CD4-positive, alpha-beta T cell treated with Interleukin-4 for 1 hour (primary cell): ENCODE measurements around the gene NFATC3.
"Not testable (repeated sequence)": the region's sequence is repeated elsewhere in the genome, so short reads cannot be mapped to it uniquely, and the experiment has no call there.

Source experiments
- DNase-seq, 2 donors: peaks; one replicate each; pipeline ENCODE4 v3.0.0-alpha.2; 2020 to 2022

The NFATC3 gene

DNA sequence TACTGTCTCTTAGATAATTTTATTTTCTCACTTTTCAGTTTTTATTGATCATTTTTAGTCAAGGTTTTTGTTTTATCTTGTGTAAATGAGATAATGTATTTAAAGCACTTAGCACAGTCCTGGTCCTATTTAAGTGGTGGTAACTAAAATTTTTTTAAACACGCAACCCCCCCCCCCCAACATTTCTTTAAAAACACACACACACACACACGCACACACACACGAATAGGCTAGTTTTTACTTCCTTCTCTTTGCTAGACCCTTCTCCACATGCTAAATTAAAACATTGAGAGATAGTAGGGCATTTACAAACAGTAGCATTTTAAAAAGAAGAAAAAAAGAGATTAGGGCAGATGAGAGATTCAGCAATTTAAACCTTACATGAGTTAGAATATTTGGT lies 5.0 kb downstream of the NFATC3 start:
- peak in 1 of 2 donors; percentile 39 for DNase-seq

DNA sequence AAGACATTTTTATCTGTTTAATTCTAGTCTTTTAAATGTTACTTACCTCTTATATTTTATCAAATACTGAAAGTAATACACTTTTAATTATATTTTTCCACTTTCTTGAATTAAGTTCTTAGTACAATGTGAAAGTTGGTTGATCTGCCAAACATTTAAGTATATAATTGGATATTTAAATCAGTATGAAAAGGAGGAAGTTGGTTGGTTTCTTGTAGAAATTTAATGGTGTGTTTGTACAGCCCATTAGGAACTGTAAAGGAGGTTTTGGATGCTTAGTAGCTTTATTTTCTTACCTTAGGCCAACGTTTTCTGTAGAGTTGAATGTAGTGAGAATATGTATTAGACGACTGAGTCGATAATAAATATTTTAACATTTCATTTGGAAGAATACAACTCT lies 5.4 kb downstream of the NFATC3 start:
- no peak for DNase-seq

DNA sequence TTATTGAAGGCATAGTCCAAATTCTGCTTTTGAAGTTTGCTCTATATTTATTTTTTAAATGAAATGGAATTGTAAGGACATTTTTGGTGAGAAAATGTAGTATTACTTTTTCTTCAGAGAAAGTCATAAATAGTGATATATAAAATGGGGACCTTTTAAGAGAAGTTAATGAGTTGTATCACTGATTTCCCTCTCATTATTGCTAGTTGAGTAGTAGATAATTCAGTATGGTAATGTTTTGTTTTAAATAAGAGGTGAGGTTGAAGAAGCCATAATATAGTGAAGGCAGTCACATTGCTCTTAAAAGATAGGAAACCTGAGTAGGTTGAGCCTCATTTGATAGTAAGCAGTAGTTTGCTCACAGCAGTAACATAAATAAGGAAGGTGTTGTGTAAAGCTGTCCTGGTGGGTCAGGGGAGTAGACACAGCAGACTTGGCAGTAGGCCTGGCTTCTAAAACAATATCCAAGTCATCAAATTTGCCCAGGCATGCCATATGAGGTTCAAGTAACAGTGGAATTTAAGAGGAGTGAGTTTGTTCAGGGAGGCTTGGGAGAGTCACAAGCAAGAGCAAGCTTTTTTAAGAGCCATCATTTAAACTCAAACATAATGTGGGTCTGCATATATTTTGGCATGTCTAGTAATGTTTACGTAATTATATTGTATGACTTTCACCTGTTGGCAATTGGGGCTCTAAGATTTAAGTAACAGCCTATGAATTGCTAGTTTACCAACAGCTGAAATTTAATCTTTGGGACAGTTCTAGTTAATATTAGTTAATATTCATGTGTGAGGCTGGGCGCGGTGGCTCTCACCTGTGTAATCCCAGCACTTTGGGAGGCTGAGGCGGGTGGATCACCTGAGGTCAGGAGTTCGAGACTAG lies 6.5 kb downstream of the NFATC3 start:
- no peak for DNase-seq

DNA sequence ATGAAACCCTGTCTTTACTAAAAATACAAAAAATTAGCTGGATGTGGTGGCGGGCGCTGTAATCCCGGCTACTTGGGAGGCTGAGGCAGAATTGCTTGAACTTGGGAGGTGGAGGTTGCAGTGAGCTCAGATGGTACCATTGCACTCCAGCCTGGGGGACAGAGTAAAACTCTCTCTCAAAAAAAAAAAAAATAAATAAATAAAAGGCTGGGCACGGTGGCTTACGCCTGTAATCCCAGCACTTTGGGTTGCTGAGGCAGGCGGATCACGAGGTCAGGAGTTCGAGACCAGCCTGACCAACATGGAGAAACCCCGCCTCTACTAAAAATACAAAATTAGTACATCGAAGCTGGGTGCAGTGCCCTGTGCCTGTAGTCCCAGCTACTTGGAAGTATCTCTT lies 7.1 kb downstream of the NFATC3 start:
- not testable (repeated sequence) for DNase-seq

DNA sequence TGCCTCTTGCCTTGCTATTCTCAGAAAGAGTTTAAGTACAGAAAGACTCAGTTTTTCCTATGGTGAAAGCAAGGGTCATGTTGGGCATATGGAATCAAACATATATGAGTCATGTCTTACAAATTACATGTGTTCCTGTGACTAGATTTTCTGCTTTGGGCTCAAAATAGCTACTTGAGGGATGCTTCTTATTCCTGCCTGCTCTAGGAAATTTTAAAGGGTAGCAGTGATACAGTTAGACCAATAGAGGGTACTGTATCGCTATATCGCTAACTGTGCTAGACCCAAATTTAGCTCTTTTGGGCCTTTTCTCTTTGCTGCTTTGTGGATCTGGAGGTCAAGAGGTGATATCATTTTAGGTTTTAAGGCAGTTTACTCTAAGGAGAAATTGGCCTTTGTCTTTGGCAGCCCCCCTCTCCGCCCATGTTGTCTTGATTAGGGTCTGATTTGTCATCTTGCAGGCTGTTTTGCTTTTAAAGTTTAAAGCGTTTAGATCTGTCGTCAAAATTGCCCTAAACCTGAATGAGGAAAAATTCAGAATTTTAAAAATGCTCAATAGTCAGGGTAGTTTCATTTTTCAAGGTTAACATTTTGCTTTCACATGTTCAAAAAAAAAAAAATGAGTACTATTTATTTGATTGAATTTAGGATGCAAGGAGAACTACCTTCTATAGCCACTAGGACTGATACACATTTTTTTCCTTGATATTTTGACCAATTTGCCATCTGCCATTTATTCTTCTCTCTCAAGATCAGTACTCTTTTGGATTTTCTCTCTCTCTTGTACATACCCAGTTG lies 8.8 kb downstream of the NFATC3 start:
- peak in 1 of 2 donors; percentile 56 for DNase-seq

DNA sequence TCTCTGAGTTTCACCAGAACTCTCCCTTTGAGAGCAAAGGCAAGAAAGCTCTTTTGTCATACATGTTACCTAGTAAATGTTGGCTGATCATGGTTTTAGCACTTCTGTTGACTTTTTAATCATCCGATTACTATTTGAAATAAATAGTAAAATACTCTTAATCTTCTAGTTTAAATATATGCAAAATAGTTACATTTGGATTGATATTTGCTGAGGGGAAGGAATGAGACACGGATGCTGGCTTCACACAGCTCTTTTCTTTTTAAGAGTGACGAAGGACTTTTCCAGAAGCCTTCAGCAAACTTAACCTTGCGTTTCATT lies 9.4 kb downstream of the NFATC3 start:
- DNase-seq: no peak

DNA sequence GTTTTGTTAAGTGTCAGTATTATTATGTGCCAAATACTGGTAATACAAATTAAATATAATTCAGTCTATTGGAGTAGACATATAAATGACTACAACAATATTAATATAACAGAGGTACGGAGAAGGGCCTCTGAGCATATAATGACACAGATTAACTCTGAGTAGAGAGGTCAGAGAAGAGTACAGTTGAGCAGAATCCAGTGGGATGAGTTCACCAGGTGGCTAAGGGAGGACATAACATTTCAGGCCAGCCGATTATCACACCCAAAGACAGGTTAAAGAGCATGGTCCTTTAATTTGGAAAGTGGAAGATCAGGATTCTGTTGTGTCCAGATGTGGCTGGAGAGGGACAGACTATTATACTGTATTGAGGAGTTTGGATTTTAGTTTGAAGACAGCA lies 11.3 kb downstream of the NFATC3 start:
- no peak for DNase-seq

DNA sequence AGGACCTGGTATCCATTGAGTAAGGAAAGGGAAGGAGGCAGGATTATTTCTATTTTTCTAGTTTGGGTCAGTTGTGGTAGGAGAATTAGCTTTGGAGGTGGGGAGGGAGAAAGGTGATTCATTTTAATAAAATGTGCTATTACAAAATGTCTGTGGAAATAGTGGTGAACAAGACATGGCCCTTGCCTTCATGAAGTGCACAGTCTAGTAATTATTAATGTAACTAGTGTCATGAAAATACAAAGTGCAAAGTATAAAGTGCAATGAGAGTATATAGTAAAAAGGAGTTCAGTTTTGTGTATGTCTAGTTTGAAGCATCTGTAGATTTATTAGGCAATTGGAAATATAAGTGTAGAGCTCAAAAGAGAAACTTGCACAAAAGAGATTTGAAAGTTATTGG lies 11.9 kb downstream of the NFATC3 start:
- DNase-seq: no peak

DNA sequence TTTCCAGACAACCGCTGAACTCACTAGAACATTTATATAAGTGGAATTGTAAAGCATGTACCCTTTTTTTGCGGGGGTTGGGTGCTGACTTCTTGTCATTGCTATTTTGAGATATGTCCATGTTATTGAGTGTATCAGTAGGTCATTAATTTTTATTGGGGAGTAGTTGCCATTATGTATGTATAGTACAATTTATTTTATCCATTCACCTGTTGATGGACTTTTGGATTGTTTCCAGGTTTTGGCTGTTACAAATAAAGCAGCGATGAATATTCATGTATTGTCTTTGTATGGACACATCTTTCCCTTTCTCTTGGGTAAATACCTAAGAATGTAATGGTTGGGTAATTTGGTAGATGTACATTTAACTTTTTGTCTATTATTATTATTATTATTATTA lies 12.7 kb downstream of the NFATC3 start:
- no peak for DNase-seq

DNA sequence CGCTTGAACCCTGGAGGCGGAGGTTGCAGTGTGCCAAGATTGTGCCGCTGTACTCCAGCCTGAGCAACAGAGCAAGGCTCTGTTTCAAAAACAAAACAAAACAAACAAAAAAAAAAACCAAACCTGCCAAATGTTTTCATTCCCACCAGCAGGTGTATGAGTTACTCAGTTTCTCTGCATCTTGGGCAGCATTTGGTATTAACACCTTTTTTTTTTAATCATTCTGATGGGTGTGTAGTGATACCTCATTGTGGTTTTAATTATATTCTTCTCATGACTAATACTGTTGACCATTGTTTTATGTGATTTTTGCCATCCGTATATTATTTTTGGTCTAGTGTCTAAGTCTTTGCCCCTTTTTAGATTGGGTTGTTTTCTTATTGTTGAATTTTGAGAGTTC lies 15.3 kb downstream of the NFATC3 start:
- no peak for DNase-seq

DNA sequence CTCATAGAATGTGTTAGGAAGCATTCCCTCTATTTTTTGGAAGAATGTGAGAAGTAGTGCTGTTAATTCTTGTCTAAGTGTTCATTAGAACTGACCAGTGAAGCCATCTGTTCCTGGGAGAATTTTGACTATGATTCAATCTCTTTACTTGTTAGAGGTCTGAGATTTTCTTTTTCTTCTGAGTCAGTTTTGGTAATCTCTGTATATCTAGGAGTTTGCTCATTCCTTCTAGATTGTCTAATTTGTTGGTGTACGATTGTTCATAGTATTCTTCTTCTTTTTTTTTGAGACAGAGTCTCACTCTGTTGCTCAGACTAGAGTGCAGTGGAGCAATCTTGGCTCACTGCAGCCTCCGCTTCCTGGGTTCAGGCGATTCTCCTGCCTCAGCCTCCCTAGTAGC lies 20.4 kb downstream of the NFATC3 start:
- DNase-seq: no peak

DNA sequence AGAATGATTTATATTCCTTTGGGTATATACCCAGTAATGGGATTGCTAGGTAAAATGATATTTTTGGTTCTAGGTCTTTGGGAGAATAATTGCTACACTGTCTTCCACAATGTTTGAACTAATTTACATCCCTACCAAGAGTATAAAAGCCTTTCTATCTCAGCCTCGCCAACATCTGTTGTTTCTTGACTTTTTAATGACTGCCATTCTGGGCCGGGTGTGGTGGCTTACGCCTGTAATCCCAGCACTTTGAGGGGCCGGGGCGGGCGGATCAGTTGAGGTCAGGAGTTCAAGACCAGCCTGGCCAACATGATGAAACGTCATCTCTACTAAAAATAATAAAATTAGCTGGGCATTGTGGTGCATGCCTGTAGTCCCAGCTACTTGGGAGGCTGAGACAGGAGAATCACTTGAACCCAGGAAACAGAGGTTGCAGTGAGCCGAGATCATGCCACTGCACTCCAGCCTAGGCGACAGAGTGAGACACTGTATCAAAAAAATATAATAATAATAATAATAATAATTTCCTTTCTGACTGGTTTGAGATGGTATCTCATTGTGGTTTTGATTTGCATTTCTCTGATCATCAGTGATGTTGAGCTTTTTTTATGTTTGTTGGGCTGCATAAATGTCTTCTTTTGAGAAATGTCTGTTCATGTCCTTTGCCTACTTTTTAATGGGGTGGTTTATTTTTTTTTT lies 22.2 kb downstream of the NFATC3 start:
- not testable (repeated sequence) for DNase-seq

DNA sequence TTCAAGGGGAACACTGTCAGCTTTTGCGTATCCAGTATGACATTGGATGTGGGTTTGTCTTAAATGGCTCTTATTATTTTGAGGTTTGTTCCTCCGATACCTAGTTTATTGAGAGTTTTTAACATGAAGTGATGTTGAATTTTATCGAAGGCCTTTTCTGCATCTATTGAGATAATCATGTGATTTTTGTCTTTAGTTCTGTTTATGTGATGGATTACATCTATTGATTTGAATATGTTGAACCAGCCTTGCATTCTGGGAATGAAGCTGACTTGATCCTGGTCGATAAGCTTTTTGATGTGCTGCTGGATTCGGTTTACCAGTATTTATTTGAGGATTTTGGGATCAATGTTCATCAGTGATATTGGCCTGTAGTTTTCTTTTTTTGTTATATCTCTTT lies 24.0 kb downstream of the NFATC3 start:
- DNase-seq: not testable (repeated sequence)

DNA sequence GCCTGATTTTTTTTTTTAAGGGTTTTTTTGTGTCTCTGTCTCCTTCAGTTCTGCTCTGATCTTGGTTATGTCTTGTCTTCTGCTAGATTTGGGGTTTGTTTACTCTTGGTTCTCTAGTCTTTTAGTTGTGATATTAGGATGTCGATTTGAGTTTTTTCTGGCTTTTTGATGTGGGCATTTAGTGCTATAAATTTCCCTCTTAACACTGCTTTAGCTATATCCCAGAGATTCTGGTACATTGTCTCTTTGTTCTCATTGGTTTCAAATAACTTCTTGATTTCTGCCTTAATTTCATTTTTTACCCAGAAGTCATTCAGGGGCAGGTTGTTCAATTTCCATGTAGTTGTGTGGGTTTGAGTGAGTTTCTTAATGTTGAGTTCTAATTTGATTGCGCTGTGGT lies 25.4 kb downstream of the NFATC3 start:
- not testable (repeated sequence) for DNase-seq

DNA sequence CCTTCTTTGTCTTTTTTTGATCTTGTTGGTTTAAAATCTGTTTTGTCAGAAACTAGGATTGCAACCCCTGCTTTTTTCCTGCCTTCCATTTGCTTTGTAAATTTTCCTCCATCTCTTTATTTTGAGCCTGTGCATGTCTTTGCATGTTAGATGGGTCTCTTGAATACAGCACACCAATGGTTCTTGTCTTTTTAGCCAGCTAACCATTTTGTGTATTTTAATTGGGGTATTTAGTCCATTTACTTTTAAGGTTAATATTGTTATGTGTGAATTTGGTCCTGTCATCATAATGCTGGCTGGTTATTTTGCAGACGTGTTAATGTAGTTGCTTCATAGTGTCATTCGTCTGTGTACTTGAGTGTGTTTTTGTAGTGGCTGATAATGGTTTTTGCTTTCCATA lies 26.2 kb downstream of the NFATC3 start:
- no peak for DNase-seq

DNA sequence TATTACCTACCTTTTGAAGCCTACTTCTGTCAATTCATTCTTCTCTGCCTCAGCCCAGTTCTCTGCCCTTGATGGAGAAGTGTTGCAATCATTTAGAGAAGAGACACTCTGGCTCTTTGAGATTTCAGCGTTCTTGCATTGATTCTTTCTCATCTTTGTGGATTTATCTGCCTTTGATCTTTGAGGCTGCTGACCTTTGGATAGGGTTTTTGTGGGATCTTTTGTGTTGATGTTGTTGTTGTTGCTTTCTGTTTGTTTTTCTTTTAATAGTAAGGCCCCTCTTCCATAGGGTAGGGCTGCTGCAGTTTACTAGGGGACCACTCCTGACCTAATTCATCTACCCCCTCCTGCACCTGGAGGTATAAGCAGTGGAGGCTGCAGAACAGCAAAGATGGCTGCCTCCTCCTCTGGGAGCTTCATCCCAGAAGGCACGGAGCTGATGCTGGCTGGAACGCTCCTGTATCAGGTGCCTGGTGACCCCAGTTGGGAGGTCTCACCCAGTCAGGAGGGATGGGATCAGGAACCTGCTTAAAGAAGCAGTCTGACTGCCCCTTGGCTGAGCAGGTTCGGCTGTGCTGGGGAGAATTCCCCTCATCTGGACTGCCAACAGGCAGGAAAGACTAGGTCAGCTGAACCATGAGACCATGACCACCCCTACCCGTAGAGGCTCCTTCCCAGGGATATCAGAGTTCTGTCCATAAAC lies 28.0 kb downstream of the NFATC3 start:
- no peak for DNase-seq

DNA sequence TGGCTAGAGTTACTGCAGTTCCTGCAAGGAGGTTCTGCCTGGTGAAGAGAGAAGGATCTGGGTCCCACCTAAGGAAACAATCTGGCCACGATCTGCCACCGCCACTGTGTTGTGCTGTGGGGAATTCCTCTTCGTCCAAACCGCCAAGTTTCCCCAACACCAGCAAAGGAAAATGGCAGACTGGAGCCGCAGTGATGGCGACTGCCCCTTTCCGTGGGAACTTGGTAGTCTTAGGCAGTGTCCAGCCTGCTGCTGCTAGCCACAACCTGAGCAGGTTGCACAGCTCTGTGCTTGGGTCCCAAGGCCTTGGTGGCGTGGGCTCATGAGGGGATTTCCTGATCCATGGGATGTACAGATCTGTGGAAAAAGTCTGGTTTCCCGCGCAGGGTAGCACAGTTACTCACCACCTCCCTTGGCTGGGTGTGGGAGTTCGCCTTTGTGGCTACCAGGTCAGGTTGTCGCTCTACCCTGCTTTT lies 28.6 kb downstream of the NFATC3 start:
- DNase-seq: no peak

DNA sequence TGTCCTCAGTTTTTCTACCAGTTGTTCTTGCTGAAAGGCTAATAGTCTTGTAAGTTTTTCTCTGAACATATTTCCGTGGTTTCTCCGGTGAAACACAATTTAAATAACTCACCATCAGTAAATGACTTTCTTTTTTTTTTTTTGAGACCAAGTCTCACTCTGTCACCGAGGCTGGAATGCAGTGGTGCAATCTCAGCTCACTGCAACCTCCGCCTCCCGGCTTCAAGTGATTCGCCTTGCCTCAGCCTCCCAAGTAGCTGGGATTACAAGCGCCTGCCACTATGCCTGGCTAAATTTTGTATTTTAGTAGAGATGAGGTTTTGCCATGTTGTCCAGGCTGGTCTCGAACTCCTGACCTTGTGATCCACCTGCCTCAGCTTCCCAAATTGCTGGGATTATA lies 29.8 kb downstream of the NFATC3 start:
- DNase-seq: not testable (repeated sequence)

DNA sequence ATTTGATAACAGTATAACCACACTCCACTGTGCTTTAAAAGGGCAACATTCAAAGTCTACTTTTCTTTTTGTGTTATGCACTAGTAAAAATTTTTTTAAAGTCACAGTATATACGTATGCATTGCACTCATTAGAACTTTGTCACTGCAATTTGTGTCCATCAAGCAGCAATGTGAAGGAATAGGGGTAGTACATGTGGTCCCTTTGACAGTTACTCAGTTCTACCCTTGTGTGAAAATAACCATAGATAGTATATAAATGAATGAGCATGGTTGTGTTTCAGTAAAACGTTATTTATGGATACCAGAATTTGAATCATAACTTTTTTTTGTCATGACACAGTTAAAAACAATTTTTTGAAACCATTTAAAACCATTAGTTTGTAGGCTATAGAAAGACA lies 30.7 kb downstream of the NFATC3 start:
- DNase-seq: no peak

DNA sequence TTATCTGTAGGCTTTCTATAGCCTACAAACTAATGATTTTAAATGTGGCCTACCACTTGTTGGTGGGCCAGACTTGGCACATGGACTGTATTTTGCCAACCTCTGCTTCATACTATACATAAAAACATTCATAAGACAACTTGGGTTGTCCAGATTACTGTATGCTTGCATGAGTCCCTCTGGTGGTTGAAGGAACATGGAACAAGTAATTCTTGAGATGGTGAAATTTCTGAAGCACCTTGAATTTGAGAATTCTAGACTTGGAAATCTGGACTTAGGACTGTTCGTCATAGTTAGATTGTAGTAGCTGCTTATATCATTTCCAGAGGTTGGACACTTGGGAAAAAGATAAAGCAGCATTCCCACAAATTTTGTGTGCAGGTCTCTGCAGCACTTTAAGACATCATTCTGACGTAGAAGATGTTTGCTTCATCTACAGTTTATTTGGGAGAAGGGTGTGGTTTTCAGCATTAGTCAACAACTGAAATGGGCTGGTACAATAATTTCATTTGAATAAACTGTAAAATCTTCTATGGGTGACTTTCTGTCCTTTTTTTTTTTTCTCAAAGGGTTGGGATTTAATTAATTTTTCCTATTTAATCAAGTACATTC lies 31.2 kb downstream of the NFATC3 start:
- peak in 1 of 2 donors; percentile 55 for DNase-seq

DNA sequence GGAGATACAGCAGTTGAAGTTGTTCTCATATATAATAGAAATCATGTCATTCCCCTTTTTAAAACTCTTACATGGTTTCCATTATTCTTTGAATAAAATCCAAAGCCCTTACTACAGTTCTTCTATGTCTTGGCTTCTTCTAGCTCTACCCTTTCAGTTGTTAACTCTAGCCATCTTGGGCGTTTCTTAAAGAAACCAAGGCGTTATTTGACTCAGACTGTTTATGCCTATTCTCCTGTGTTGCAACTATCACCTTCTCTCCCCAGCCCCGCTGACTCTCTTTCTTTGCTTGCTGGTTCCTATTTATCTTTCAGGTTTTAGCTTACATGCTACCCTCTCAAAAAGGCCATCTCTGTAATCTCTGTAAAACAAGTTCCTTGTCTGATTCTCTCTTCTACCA lies 32.7 kb downstream of the NFATC3 start:
- DNase-seq: no peak

DNA sequence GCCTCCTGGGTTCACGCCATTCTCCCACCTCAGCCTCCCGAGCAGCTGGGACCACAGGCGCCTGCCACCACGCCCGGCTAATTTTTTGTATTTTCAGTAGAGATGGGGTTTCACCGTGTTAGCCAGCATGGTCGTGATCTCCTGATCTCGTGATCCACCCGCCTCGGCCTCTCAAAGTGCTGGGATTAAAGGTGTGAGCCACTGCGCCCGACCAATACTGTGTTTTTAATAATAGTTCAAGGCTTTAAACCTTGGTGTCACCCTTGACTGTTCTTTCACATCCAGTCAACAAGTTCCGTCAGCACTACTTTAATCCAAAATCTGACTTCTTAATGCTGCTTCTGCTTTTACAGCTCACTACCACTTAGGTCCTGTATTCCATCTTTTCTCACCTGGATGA lies 33.8 kb downstream of the NFATC3 start:
- peak in 1 of 2 donors; percentile 23 for DNase-seq
